GM12872 (cell line): ENCODE data around the gene FOXE3.

Experiments
- TF ChIP-seq, protein P1 (sequence below): IDR thresholded peaks from 3 replicates; pipeline ENCODE4 v1.5.1; 2011; ENCODE audit warnings: low read depth, mild to moderate bottlenecking, low read length, moderate library complexity; ENCODE audit not compliant: insufficient read depth

The FOXE3 gene

DNA sequence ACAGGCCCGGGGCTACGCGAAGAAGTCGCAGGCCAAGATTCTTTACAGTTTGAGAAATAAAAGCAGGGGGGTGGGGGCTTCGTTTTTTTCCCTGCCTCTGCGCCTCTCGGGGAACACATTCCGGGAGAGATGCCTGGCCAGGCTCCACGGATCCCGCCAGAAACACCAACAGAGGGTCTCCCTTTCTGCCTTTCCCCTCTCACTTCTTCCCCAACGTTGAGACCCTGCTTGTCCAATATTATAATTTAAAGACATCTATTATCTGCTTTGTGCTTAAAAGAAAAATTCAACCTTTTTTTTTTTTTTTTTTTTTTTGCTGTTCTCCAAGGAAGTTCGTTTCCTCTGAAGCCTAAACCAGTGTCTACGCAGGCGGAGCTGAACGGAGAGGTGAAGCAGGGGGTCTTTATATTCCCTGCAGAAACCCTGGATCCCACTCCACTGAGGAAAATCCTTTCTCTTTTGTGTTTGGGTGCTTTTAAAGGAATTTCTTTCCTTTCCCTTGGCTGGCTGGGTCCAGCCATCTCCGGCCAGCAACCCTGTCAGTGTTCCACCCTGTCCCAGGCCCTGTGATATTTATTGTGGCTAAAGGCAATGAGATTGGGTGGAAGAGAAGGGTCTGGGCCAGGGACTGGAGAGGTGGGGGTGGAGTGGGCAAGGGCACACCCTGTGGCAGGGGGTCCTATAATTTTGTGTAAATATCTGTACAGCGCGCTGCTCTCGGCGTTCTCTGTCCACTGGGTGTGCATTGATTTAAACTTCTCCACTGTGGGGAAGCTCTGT lies 23.9 kb downstream of the FOXE3 start:
- TF ChIP-seq, protein P1, sequence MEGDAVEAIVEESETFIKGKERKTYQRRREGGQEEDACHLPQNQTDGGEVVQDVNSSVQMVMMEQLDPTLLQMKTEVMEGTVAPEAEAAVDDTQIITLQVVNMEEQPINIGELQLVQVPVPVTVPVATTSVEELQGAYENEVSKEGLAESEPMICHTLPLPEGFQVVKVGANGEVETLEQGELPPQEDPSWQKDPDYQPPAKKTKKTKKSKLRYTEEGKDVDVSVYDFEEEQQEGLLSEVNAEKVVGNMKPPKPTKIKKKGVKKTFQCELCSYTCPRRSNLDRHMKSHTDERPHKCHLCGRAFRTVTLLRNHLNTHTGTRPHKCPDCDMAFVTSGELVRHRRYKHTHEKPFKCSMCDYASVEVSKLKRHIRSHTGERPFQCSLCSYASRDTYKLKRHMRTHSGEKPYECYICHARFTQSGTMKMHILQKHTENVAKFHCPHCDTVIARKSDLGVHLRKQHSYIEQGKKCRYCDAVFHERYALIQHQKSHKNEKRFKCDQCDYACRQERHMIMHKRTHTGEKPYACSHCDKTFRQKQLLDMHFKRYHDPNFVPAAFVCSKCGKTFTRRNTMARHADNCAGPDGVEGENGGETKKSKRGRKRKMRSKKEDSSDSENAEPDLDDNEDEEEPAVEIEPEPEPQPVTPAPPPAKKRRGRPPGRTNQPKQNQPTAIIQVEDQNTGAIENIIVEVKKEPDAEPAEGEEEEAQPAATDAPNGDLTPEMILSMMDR: no peak

DNA sequence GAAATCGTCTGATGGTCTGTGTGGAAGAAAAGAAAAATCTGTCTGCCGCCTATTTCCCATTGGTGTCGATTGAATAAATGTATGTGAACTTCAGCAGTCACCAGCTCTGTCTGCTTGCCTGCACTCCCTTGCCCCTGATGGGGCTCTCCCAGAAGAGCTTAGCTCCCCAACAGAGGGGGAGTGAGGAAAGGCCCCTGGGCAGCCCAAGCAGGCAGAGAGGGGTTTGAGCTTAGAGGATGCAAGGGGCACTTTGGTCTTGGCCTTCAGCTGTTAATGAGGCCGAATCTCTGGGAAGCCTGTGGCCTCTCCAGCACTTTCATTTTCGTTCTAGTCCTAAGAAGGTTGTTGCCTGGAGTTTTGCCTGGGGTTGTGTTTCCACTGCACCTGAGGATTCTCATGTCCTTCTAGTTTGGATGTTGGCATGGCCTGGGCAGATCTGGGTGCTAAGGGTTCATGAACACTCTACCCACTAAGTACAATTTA lies 24.6 kb downstream of the FOXE3 start:
- TF ChIP-seq, protein P1: no peak

DNA sequence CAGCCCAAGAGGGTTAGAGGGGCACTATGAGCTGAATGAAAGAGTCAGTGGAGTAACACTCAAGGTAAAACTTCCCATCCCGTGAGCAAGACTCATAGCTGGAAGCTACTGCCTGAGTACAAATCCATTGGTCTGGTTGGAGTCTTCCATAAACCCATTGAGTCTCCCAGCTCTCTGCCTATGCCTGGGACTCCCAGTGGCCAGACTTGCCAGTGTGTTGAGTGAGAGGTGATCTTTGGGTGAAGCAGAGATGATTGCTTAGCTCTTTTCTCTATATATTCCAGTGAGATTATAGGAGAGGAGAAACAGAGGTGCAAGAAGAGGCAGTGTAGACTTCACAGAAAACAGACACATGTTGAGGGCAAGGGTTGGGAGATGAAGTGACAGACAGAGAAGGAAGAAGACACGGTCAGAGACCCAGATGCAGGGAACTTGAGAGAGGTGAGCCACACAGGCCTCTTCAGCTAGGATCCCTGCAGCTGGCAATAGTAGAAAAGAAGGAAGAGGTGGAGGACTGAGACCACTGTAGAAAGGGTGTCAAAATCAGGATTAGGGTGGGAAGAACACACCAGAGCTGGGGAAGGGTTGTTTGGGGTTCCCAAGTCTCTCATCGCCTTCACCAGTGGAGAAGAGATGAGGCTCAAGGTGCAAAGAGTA lies 25.5 kb downstream of the FOXE3 start:
- TF ChIP-seq, protein P1: no peak

DNA sequence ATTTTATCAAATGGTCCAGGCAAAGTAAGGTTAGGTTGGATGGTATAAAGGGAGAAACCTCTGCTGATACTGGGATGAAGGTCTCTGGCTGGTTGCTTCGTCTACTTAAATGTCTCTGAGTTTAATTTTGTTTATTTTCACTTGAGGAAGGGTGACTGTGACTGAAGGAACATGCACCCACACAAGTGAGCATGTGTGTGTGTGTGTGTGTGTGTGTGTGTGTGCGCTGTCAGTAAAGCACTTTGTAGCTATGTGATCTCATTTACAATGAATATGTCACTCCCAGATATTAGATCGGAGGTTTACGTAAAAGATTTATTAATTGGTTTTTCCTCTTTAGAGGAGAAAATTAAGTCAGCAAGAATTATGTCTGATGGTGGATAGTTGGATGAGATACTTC lies 26.1 kb downstream of the FOXE3 start:
- TF ChIP-seq, protein P1: no peak

DNA sequence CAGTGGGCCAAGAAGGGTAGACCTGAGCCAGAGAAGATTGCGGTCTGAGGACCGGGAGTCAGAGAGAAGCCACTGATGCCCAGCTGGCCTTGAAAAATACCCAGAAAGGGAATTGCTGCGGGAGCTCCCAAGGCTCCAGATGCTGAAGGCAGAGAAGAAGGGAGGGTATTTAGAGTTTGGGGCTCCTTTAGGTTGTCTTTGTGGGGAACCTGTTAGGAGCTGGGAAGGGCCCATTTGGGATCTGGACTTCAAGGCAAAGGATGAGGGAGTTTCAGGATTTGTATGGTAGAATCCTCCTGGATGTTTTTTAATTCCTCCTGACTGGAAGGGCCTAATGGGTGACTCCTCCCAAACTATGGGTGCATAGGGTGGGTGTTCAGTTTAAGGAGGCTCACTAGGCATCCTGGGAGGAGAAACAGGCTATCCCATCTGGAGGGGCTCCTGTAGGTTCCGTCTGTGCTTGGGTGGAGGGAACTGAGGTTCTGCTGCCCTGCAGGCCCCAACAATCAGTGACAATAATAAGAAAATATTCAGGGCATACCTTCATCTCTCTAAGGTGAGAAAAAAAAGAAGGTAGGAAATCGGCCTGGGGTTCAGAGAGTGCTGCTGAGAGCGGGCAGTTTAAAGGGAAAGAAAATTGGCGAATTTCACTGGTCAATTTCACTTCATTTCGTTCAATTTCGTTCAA lies 26.9 kb downstream of the FOXE3 start:
- TF ChIP-seq, protein P1: no peak

DNA sequence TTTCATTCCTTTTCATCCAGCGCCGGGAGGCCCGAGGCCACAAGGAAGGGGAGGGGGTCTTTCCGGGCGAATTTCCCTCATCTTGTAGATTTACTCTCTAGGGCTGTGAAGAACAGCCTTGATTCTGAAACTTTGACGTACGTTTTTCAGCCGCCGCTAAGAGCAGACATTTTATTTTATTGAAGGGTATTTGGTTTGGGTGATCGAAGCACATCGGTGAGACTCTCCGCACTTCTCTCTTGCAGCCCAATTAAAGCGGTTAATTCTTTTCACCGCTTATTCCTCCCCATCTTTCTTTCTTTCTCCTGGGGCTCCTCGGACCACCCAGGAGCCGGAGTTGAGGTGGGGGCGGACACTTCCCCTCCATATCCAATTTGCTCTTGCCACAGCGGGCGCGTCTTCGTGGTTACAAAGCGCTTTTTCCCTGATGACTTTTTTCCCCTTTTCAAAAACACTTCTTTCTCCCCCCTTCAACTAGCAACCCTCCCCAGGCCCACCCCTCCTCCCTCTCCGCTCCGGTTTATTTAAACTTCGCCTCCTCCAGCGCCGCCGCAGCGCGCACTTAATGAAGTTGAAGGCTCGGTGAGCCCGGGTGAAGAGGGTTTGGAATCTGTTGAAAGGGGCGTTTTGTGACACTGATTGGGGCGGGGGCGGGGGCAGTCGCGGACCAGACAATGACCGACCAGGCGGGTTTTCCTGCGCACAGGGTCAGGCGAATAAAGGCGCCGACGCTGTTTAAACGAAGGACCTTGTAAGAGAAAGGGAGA lies 27.6 kb downstream of the FOXE3 start:
- TF ChIP-seq, protein P1: no peak

DNA sequence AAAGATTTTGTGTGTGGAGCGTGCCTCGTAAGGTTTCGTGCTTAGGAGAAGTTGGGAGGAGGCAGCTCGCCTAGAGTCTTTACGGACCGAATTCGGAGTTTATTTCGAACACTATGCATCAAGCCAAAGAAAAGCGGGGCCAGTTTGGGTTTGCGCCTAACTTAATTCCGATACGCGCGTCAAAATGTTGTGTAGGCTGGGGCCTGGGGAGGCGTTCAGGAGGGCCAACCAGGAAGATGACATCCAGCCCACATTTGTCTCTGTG lies 28.1 kb downstream of the FOXE3 start:
- TF ChIP-seq, protein P1: no peak
